Inflammatory macrophage (primary cell): Measurements from ENCODE around the gene CLEC16A.
A peak's percentile ranks its signal among the peaks of the same experiment; 100 is the strongest.
"Not testable (repeated sequence)": the region's sequence is repeated elsewhere in the genome, so short reads cannot be mapped to it uniquely, and the experiment has no call there.

ENCODE experiments used
- DNase-seq, 2 donors: peaks; one replicate each; pipeline ENCODE4 v3.0.0-alpha.2; 2020 to 2022

The CLEC16A gene

DNA sequence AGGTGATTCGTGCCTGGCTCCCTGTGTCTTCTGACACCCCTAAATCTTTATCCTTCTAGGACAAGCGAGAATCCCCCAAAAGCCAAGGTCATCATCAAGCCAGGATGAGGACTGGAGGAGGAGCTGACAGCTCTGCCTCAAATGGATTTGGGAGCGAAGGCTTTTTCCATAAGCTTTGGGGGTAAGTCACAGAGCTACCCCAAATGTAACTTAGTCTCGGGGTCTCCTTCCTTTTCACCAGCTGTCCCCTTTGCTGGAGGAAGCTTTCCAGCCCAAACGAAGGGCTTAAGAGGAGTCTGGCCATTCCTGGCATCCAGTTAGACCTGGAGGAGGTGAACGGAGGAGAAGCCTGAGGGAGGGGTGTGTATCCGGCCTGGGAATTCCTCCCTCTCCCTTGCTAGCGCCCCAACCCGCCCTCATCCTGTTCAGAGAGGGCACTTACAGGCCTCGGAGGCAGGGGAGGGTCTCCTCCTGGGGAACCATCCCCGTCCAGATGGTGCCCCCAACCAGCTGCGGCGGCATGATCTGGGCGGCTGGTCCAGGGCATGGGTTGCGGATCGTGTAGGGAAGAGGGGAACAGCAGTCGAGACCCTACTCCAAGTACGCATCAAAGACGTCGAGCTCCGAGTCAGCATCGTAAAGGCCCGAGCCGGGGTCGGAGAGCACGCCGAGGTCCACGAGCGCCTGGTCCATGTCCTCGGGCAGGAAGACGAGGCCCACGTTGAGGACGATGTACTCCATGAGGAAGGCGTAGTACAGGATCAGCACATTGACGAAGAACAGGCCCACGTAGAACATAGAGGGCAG, 3.0 kb upstream of the CLEC16A start:
- no peak for DNase-seq

DNA sequence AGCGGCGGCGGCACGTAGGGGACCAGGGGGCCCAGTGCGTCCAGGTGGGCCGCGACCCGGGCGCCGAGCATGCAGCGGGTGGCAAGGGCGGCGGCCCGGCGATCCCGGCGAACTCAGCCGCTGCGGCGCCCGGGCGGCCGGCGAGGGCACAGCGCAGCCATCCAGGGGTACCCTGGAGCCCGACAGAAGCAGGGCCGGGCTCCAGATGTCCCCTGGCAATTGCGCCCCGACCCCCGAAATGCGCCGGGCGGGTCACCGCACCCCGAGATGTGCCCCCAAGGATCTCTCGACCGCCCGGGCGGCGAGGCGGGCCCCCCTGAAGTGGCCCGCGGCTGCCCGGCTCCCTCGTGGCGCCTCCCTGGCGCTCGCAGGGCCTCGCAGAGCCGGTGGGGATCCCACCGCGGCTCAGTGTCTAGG, 2.4 kb upstream of the CLEC16A start:
- DNase-seq: not testable (repeated sequence)

DNA sequence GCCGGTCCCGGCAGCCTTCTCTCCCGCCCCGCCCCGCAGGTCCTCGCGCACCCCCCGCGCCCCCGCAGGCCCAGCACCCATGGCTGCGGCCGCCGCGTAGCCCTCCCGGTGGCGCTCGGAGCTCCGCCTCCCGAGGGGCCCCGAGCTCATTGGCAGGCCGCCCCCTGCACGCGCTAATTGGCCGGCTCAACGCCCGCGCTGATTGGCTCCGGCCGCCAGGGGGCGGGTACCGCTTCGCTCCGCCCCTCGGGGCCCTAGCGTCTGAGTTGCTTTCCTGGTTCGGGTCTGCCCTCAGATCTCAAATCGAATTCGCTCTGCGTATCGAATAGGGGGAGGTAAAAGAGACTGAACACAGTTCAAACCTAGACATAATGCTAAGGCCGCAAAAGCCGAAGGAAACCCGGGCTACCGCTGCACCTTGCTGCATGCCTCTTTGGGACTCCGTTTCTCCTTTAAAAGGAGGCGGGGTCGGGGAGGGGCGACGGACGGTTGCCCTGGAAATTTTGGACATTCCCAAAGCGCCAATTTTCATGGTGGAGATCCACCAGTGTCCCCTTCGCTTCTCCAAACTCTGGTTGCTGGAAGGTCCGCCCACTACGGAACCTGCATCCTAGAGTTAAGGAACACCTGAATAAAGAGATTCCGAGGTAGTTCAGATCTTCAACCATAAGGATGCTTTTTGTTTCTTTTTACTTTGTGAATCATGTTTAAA, 1.9 kb upstream of the CLEC16A start, which contains the start of gene DEXI:
Gene DEXI (minus strand): TSS at position 117 of the 712 bp plus-strand sequence. CDS start 463 bp downstream, outside the sequence.
- DNase-seq: peak; percentile 95 to 96

DNA sequence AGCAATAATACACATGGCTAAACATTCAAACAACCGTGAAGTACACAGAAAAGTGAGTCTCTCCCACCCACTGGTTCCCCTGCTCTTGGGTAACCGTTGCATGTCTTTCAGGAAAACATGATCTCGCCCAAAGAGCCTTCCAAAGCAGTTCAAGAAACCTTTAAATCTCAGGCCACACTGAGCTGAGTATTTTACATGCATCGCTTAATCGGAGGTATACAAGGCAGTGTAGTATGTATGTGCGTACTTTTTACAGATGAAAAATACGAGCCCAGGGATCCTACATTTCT, 1.4 kb upstream of the CLEC16A start:
- peak; percentile 41 to 58 for DNase-seq

DNA sequence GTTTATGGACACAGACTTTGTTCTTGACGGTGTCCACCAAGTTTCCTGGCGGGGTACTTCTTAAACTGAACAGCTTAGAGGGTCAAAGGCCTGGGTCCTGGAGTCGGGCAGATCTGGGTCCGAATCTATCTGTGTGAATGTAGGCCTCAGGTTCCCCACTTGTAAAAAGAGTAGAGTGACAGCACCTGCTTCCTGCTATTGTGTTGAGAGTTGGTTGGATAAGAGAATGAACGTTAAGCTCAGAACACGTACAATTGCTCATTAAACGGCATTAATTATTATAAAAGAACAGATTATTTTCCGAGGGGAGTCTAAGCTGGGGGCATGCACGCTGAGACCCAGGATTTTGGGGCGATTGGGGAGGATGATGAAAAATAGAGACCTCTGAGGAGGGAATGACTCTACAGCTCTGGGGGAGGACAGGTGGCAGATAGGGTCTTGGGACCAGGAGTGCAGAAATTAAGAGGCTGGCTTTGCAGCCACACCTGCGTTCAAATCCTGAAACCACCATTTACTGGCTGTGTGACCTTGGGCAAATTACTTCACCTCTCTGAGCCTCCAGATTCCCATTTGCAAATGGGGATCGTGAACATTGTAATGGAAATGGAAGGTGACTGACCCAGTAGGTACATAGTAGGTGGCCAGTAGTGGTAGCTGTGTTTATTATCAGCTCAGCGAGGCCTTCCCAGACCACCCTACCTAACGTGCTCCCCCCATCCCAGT, 862 bp downstream of the CLEC16A start:
- no peak for DNase-seq

DNA sequence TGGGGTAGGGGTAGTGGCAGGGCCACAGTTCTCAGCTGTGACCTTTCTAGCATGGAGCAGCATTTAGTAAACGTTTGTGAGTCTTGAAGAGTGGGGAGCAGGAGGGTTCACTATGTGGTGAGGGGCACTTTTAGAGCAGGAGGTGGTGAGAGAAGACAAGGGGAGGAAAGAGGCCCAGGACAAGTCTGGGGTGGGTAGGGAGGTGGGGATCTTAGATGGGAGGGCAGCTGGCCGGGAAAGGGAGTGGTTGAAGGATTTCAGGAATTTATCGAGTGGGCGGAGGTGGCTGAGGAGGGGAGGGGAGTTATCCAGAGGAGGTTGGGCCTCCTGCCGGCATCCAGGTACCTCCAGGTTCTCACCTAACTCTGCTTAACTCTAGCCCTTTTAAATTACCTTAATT, 1.9 kb downstream of the CLEC16A start:
- DNase-seq: no peak

DNA sequence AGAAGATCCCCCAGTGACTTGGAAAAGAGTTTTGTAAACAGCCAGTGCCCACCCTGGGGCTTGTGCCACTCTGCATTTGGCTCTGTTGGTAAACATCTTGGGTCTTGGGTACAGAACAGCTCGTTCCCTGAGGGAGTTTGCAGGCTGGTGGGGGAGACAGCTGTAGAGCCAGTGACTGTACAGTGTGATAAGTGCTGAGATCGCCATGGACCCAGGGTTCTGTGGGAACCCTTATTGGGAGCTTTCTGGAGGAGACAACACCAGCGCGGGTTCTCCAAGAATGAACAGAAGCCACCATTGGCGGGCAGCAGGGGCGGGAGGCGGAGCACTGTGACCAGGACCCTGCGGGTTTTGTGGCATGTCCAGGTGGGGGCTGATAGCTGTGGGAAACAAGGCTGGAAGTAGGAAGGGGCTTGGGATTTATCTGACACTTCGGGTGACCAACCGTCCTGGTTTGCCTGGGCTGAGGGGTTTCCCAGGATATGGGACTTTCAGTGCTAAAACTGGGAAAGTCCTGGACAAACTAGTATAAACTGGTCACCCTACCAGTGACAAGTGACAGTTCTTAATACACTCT, 2.9 kb downstream of the CLEC16A start:
- DNase-seq: no peak

DNA sequence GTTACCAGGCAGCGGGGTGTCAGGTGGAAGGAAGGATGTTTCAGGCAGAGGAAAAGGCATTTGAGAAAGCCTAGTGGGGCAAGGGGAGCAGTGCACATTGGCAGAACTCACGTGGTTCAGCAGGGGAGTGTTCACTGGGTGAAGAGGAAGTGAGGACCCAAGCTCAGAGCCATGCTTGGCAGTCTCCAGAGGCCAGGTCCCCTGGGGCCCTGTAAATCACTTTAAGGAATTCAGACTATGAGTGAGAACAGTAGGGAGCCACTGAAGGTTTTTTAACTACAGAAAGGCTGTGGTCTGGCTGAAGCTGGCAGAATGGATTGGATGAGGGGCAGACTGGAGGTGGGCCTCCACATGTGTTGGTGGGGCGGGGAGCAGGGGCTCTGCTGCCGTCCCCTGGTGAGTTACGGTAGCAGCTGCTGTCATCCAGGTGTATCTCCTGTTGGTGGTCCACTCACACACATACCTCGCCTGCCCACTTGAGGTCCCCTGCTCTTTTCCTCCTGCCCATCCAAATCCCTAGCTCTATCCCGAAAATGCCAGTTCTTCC, 5.1 kb downstream of the CLEC16A start:
- peak; percentile 64 to 80 for DNase-seq

DNA sequence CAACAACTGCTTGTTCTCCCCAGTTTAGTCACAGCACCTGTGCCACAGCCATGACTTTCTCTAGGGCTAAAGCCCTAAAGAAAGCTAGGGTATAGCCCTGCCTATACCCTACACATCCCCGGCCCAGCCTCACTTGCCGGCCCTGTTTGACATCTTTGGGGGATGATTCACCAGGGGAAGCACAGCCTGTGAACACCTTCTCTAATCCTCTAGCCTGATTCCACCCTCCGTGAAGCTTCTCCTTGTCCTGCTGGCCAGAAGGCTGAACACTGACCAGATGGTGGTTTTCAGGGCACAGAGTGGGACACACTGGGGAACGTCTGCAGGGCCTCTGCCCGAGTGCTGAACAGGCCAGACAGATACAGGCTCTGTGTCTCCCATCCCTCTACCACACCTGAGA, 6.0 kb downstream of the CLEC16A start:
- DNase-seq: no peak

DNA sequence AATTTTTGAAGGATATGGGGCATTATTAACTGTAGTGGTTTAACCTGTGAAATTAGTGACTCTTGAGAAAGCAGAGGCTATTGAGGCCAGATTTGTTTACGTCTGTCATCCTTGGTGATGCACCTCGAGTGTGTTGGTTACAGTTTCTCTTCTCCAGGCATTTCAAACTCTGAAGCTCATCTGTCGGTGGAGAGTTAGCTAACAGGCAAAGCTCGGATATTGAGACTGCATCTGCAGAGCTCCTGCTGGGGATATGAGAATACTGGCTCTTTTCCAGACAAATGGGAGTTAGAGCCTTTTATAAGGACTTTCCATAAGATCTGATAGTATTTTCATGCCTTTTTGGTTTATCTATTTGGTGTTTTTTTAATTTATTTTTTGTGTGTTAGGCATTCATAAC, 6.7 kb downstream of the CLEC16A start:
- no peak for DNase-seq

DNA sequence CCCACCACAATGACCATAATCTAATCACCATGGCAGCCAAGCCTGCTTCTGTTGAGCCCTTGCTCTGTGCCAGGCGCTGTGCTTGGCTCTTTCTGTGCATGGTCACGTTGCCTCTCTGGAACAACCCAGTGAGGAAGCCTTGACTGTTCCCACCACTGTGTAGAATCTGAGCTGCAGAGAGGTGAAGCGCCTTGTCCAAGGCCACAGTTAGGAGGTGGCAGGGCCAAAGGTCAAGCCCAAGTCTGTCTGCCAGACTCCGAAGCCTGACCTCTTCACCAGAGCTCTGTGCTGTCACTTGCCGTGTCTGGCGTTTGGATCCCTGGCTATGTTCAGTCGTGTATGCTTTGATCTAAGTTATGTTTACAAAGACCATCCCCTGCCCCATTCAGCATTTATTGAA, 10.5 kb downstream of the CLEC16A start:
- no peak for DNase-seq

DNA sequence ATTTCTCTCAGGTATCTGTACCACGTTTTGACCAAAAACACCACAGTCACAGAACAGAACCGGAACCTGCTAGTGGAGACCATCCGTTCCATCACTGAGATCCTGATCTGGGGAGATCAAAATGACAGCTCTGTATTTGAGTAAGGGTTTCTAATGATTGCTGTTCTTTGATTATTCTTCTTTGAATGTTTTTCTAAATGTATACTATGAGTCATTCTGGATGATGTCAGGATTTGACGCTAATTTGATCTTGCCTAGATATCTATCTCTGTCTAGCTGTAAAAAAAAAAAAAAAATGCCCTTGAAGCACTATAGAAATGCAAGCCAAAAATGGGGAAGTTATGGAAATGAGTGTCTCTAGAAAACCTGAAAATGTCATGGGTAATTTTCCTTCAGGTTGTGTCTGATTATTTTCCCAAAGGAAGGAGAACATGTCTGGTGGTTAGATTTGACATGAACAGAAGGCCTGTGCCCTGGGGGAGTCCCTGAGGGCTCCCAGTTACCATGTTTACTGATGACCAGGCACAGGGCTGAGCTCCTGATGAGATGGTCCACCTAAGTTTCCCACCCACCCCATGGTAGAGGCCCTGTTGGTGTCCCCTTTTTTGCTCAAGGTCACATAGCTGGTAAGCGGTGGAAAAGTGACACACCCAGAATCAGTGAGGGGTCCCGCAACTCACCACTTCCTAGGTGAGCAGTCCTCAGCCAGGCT, 13.6 kb downstream of the CLEC16A start:
- no peak for DNase-seq

DNA sequence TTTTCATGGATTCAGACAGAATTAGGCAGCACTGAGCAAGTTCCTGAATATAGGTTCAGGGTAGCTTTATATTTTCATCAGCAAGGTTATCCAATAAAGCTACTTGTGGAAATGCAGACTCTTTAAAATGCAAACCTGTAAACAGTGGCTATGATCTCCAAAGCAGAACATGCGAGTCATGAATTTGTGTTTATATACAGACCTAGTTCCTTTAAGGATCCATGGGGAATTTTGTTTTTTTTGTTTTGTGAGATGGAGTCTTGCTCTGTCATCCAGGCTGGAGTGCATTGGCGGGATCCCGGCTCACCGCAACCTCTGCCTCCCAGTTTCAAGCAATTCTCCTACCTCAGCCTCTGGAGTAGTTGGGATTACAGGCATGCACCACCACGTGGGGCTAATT, 14.8 kb downstream of the CLEC16A start:
- DNase-seq: no peak

DNA sequence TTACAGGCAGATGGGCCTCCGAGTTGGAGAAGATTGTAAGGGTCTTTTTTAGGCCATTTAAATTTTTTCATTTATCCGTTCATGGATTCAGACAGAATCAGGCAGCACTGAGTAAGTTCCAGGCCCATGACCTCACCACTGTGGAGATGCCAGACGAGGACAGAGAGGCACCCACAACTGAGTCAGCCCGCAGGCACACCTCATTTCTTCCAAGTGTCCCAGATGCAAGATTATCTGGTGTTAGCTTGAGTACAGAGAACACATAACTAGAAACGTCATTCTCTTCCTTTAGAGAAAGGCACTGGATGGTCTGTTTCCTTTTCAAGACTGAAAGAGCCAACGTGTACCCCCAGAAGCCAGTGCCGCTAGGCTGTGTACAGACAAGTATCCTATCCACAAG, 16.9 kb downstream of the CLEC16A start:
- DNase-seq: no peak

DNA sequence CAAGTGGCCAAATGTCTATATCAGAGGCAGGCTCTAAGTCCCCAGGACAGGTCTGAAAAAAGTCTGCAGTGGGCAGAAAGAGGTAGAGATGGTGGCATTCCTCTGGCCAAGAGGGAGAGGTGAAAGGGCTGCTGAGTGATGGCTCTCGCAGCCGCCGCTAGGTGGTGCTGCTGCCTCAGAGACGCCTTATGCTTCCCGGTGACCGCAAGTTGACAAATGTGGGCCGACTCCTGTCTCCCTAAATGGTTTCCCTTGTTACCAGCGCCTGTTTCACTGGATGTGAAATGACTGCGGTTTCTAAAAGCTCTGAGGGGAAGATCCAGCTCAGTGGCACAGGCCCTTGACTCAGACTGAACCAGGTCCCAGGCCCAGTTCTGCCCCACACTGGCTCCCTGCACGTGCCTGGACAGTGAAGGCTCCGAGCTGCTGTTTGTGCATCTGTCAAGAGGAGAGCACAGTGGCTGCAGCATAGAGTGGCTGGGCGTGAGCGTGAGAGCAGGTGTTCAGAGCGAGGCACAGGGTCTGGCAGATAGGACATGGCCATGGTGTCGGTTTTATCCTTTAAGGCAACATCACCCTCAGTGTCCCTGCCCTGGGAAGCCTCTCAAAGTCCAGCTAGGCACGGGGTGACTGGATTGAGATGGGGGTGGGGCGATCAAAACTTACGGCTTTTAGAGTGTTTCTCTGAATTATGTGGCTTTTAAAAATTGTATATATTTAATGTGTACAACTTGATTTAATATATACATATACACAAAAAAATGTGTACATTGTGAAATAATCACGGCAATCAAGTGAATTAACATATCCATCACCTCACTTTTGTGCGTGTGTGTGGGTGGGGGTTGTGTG, 19.9 kb downstream of the CLEC16A start:
- peak; percentile 83 to 88 for DNase-seq

DNA sequence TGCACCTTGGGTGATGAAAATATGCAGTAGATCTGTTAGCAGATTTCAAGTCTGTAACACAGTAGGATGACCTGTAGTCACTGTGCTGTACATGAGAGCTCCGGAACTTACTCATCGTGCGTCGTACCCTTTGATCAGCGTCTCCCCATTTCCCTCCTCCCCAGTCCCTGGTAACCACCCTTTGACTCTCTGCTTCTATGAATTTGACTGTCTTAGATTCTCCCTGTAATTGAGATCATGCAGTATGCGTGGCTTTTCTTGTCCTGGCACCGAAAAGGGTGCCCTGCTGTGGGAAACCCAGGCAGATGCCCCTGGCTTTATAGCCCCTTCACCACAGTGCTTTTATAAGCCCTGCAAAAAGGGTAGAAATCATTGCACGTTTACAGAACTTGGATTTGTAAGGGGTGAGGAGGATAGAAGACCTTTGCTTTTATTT, 20.5 kb downstream of the CLEC16A start:
- DNase-seq: no peak

DNA sequence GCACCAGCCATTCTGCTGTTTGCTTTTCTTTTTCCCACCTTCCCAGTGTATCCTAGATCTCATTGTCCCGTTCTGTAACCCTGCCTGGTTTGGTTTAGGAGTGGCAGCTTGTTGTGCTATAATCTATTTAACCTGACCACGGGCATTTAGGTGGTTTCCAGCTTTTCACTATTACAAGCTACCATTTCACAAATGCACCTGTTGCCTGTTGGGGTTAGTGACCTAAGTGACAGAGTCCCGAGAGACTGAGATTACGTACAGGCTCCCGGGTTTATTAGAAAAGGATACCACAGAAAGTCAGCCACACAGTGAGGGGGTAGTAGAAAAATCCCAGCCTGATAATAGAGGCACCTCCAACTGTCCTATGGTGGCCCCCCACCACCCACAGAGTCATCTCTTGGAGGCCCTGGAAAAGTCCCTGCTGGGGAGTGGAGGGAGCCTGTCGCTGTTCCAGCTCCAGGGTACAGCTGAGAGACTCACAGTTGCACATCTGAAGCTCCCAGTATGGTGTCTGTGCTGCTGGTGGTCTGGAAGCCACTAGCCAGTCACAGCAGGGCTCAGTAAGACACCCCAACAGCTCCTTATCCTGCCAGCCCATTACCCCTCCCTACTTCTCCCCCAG, 21.2 kb downstream of the CLEC16A start:
- DNase-seq: no peak

DNA sequence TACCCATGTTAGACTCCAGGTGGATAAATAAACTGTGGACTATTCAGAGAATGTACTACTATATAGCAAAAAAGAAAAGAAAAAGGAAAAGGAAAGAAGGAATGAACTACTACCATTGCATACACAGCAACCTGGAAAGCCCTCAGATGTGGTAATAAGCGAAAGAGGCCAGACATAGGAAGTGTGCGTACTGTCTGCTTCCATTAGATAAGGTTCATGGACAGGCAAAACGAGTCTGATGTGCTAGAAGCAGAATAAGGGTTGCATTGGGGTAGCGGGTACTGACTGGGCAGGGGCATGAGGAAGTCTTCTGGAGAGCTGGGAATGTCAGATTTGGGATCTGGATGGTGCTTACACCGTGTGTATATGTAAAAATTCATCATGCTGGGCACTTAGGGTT, 21.8 kb downstream of the CLEC16A start:
- no peak for DNase-seq

DNA sequence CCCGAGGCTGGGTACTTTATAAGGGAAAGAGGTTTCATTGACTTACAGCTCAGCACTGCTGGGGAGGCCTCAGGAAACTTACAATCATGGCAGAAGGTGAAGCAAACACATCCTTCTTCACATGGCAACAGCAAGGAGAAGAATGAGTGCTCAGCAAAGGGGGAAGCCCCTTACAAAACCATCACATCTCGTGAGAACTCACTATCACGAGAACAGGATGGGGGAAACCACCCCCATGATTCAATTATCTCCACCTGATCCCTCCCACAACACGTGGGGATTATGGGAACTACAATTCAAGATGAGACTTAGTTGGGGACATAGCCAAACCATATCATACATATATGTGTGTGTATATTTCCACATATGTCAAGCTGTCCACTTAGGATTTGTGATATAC, 22.2 kb downstream of the CLEC16A start:
- peak; percentile 18 to 27 for DNase-seq

DNA sequence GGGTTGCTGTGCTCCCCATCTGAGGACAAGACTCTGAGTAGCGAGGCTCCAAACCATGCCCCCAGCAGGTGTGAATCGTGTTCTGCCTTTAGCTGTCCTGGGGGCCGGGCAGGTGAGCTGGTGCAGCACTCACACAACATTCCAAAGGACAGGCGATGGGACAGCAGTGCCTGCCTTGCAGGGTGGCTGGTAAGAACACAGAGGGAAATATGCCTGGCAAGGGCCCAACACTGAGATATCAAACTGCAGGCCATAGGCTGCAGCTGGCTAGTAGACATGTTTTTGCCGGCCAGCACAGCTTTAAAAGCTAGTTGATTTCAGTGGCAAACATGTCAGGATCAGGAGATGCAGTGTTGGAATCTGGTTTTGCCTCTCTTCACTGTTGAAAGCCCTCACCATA, 23.6 kb downstream of the CLEC16A start:
- DNase-seq: no peak

DNA sequence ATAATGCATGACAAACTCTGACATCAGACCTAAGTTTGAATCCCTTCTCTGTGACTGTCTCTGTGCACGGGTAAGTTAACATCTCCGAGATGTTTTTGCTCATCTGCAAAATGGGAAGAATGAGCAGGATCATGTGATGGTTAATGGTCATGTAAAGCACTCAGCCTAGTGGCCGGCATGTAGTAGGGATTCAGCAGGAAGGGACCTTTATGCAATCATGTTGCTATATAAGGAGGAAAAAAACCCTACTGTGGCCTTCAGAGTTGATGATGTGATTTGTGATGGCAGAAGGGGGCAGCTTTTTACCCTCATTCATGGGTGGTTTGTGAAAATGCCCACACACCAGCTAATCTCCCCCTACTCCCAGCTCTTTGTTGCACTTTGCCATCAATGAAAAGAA, 24.1 kb downstream of the CLEC16A start:
- peak; percentile 63 to 72 for DNase-seq
